Muscle of back (tissue), 11 donors: ENCODE results near the gene PLXNC1. TPM values are rescaled to one million over a fixed set of nuclear protein-coding genes. Genes with fewer than 3 reads are reported as not detected.

Experiments
- DNase-seq, 3 donors: peaks; one replicate each; pipeline versions ENCODE4 v3.0.0 to v3.0.0-alpha.2; 2013
- polyA plus RNA-seq, 10 donors: library from polyadenylated mRNA; unstranded; fragments of 120-200 nt; gene quantifications; one replicate each; pipeline ENCODE4 v1.2.1, GENCODE V29; 2013; ENCODE audit not compliant: insufficient read length in 10 of 10

The PLXNC1 gene
- polyA plus RNA-seq, 10 donors: 18.4 to 33.7 (median 22.7) TPM

DNA sequence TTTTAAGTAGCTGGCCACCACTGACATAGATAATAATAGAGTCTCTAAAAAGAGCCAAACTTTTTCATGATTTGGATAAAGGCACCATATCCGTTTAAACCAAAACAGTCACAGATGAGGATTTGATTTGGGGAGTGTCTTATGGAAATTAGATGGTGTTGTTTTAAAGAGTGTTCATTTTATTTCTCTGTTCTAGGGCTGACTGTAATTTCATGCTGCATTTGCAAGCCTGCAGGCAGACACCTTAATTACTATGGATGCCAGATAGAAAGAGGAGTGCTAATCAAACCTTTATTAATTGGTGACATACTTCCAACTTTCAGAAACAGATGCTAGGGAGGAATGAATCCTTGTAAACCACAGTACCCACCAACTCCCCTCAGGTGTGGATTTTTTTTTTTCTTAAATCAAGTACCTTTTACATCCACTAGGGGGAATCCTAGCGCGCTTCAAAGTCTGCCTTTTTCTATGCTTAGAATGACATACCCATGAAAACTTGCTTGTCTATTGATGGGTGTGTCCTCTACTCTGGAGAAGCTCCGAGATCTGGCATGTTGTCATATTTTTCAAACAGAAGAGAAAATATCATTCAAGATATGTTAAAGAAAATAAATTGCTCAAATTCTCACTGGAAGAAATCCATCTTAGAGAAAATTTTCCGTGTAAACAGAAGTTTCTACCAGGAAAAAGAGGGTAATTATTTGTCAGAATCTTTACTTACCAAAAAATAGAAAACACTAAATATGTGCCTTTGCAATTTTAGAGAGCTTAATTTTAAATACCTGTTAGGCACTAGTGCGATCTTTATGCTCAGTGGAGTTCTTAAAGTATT is 14.2 kb upstream of the PLXNC1 start:
- DNase-seq: peak in 2 of 3 donors; percentile 57 to 70

DNA sequence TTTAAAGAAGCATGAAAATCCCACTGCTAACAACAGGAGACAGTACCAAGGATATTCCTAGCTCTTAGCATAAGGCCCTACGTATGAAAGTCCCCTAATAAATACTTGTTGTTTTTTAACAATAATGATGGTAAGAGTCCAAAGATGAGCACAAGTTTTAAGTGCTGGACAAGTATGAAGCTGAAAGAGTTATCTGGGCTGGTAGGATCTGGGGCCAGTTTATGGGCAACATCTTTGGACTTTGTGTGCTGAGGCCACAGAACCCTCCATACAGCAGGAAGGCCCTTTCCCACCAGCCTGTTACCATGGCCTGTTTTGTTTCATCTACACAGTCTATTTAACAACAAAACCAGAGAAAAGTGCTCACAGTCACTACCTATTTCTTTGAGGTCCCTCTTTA is 12.5 kb upstream of the PLXNC1 start:
- DNase-seq: no peak

DNA sequence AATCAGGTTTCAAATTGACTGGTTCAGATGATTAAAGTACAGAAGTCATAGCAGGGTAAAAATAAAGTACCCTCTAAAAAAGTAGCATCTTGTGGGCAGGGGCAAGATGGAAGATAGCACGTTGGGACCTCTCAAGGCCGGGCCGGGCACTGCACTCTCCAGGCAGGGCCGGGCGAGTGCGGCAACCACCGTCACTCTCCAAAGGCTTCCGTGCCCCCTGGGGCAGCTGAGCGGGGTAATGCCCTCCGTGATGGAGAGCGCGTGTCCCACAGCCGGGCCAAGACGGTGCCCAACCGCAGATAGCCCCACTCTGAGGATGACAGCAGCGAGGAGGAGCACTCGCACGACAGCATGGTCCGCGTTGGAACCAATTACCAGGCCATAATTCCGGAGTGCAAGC is 8.6 kb upstream of the PLXNC1 start:
- DNase-seq: no peak

DNA sequence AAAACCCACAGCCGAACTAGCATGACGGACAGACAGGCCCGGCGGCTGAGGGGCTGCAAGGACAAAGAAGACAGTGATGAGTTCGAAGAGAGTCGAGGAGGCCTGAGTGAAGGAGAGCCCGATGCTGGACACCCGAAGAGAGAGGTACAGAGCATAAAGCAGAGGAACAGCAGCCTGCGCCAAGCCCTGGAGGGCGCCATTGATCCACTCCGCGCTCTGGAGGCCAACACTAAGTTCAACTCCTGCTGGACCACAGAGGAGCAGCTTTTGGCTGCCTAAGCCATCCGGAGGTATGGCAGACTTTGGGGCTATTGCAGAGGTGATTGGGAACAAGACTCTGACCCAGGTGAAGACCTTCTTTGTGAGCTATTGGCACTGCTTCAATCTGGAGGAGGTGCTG is 7.8 kb upstream of the PLXNC1 start:
- peak in 1 of 3 donors; percentile 13 for DNase-seq

DNA sequence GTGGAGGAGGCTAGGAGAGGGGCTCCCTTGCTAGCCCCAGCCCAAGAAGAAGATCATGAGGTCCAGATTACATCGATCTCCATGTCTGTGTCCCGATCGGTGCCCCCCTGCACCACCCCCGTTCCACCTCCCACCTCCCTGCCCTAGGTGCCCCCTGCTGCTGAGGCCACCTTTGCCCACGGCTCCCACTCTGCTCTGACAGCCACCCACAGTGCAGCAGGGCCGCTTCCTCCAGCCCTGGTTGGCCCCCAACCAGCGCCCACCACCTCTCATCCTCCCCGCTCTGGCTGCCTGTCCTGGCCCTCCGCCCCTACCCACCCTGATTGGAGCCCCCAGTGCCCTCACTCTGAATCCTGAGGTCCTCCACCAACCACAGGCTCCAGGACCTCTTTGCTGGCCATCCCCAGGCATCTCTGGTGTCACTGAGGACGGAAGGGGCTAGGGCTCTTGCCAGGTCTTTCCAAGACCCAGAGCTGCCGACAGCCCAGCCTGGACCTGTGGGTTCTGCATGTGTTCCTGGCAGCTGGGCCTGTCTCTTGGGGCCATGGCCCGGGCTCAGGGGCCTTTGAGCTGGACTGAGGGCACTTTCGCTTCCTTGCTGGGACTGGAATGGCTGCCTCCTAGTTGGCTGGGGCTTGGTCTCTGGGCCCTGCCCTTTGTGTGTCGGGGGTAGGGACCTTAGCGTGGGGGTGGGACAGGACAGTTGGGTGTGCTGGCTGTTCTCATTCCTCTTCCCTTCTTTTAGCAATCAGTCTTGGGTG is 7.2 kb upstream of the PLXNC1 start:
- DNase-seq: no peak

DNA sequence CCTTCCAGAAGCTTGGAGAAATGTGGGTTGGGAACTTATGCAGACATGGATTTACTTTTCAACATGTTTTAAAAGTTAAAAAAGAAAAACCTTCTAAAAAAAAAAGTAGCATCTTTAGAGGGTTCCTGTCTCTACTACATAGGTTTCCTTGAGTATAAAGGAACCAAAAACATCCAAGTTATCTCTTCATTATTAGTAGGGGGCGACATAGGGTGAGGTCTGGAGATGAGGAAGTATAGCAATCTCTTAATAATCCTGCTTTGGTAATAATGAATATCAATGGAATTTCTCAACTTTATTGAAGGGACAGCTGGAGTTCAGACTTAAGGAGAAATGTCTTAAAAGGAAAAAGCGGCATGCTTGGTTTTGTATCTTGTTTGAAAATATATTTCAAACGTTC is 6.5 kb upstream of the PLXNC1 start:
- no peak for DNase-seq

DNA sequence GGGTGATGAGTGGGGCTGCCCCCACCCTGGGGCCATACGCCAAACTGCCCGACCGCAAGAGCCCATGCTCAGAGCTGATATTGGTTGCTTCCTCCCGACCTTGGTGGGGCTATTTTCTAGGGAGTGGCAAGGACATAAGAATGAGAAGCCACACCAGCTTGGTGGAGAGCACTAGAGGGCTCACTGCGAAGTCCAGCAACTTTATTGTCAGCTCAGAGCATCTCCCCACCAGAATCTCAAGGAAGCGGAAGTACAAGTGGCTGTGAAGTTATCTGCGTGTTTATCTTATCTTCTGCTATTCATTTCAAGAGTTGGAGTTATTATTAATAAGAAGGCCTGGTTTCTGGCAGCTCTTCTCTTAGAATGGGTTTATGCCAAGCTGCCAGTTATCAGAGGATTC is 4.9 kb upstream of the PLXNC1 start:
- DNase-seq: no peak

DNA sequence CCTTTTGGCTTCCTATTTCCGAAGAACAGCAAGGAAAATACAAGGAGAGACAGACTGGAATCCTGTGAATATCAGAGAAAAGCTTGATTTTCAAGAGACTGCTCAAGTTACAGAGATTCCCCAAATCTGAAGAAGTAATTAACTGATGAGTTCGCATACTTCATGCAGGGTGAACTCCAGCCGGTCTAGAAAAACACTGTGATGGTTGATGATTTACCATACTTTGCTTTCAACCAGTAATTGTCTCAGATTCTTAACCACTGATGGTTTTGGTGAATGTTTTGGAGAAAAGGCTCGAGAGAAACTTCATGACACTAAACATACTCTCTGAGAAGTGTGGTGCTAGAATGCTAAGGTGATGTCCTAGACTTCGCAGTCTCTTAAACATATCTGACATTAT is 4.4 kb upstream of the PLXNC1 start:
- DNase-seq: no peak

DNA sequence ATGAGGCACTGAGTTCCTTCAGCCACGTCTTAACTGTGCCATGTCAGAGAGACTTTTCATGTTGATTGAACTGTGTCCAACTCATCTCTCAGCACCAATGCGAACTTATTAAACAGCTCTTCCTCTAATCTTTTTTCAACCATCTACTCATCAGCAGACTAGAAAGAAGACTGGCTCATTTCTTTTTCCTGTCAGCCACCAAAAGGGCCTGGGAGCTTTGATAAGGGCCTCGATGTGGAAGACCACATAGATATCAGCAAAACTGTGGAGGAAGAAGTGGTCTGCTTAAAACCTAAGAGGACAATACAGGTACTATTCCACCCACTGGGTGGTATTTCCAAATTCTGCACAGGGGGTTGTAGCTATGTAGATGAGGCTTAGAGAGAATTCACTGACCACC is 3.6 kb upstream of the PLXNC1 start:
- no peak for DNase-seq

DNA sequence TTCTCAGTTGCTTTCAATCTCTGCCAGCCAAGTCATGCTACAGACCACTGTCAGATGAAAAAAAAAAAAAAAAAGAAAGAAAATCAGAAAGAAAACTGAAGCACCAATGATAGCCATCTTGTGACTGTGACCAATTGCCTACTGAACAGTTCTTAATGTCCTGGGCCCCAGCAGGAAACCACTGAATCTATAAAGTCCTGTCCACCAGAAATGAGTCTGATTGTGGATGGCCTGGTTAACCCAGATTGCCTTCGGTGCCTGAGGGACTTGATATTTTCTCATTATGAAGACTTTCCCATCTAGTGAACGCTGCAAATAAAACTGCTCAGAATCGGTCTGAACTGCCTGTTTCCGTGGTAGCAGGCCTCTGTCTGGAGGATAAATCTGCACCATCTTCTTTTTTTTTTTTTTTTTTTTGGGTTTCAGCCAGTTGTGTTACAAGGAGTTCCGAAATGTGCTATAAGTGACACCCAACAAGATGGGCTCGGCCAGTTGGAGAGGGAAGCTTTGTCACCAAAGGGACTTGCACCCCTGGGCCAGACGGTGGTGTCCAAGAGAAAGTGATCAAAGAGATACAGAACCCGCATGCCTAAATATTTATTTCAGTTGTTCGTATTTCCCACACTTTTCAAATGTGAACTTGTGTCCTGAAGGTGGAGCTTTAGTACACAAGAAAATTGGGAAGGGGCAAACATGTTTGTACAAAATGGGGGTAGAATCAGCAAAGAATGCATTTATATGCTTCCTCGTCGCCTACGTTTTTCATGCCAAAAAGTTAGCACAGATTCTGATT is 3.0 kb upstream of the PLXNC1 start:
- DNase-seq: peak; percentile 60 to 86 (median 64)

DNA sequence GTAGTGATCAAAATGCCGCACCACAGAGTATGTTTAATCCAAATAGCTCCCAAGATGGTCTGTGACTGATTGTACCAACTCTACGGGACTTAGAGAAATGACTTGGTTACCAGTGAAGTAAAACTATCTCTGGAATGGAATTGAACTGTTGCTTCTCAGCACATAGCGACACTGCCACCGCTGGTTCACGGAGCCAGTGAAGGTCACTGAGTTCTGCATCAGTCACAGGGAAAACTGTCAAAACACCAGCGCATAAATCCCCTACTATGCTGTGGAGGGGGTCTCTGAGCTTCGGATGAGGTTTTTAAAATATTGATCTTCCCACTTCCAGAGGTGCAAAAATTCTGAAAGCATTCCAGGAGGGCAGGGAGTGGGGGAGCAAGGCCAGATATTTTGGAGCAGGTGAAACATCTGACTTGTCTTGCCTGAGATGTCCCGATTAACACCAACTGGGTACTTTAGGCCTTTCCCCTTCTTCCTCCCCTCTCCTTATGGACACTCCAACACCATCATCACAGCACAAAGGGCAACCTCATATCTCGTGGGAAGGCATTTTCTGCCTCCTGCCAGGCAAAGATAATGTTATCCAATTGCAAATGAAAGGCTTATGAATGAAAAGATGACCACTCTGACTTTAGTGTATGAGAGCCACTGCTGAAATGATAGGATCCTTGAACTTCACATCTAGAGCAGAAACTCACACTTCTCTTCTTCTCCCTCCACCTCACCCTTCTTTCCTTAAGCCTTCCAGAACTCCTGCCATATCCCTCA is 2.0 kb upstream of the PLXNC1 start:
- peak in 1 of 3 donors; percentile 48 for DNase-seq

DNA sequence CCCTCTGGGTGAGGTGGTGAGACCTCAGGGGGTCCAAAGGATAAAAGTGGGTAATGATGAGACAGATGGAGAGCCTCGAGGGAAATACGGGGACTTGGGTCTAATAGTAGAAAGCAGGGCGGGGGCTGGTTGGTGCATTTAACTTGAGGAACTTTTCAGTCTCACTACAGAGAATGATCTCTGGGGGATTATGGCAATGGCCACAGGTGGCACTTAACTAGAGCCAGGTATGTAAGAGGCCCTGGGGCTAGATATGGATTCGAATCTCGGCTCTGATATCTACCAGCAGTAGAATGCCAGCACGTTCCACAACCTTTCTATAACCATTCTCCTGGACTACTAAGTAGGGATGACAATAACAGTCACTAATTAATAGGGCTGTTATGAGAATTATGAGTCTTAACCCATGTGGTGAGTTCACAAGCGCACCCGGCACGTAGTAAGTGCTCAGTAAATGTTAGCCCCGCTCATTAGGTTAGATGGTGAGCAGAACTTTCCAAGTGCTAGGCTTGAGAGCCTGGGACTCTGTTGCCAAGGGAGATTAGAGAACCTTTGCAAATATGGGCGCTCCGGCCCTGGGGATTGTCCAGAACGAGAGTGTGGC is 888 bp upstream of the PLXNC1 start:
- no peak for DNase-seq

DNA sequence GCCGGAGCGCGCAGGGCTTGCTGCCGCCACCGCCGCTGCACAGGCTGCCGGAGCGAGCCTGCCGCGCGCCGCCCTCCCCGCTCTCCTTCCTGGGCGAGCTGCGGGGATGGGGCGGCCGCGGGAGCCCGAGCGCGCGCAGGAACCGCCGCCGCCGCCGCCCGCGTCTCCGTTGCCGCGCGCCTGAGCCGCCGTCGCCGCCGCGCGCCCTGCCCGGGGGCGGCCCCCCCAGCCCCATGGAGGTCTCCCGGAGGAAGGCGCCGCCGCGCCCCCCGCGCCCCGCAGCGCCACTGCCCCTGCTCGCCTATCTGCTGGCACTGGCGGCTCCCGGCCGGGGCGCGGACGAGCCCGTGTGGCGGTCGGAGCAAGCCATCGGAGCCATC is 352 bp downstream of the PLXNC1 start:
- DNase-seq: no peak

DNA sequence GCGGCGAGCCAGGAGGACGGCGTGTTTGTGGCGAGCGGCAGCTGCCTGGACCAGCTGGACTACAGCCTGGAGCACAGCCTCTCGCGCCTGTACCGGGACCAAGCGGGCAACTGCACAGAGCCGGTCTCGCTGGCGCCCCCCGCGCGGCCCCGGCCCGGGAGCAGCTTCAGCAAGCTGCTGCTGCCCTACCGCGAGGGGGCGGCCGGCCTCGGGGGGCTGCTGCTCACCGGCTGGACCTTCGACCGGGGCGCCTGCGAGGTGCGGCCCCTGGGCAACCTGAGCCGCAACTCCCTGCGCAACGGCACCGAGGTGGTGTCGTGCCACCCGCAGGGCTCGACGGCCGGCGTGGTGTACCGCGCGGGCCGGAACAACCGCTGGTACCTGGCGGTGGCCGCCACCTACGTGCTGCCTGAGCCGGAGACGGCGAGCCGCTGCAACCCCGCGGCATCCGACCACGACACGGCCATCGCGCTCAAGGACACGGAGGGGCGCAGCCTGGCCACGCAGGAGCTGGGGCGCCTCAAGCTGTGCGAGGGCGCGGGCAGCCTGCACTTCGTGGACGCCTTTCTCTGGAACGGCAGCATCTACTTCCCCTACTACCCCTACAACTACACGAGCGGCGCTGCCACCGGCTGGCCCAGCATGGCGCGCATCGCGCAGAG is 873 bp downstream of the PLXNC1 start:
- DNase-seq: peak in 2 of 3 donors; percentile 40 to 84

DNA sequence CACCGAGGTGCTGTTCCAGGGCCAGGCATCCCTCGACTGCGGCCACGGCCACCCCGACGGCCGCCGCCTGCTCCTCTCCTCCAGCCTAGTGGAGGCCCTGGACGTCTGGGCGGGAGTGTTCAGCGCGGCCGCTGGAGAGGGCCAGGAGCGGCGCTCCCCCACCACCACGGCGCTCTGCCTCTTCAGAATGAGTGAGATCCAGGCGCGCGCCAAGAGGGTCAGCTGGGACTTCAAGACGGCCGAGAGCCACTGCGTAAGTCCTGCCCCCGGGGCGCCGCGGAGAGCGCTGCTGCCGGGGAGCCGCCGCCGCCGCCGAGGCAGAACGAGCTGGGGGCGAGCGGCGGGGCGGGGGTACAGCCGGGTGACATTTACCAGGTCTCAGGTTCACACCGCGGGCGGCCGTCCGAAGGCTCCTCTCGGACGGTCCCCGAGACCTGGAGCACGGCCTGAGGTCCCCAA is 1.4 kb downstream of the PLXNC1 start:
- DNase-seq: peak in 2 of 3 donors; percentile 70 to 90

DNA sequence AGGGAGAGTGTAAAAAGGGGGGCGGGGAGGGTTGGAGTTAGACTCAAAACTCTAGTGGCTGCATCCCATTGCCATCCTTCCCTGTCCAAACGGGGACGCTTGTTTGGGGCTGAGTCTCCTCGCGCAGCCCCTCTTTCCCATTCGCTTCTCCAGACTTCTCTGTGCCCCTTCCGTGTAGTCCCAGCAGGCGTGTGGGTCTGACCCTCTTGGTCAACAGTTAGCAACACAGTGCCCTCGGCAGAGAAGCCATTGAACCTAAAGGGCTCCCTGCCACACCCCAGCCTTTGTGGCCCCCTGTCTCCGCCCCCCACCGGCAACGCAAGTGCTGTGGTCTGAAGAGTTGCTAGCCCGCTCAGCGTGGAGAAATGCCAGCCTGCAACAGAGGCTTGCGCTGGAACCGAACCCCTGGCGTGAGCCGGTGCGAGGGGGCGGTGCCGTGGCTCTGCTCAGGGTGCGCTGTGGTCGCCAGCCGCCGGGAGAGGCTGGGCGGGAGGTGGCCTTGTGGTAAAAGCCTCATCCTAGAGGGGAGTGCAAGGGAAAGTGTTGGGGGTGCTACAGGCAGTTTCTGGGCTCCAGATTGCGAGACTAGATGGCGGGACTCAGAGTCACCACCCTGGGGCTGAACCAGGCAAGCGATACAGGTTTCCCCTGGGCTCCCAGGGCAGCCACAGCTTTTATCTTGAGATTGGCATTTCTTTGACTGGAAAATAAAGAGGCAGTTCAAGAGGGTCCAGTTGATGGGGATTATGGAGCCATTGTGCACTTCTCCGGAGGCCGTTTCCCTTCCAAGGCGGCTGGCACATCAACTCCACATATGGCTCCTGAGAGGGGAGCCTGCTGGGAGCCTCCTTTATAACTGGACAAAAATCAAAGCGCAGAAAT is 2.1 kb downstream of the PLXNC1 start:
- DNase-seq: peak in 2 of 3 donors; percentile 20 to 77

DNA sequence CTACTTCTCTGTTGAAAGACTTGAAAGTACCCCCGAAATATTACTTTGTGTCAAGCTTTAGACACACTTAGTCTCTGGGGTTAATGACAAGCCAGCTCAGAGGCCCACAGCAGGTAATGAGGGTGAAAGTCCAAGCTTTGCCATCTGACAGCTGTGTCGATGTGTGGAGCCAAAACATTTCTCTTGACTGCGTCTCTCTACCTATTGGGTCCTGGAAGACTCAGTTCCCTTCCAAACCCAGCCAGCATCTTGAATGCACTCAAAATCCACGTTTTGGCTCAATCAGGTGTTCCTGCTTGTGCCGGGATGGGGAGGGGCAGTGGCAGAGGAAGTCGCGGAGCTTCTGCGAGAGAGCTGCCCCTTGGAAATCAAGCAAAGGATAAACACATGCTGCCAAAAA is 3.2 kb downstream of the PLXNC1 start:
- peak in 1 of 3 donors; percentile 45 for DNase-seq

DNA sequence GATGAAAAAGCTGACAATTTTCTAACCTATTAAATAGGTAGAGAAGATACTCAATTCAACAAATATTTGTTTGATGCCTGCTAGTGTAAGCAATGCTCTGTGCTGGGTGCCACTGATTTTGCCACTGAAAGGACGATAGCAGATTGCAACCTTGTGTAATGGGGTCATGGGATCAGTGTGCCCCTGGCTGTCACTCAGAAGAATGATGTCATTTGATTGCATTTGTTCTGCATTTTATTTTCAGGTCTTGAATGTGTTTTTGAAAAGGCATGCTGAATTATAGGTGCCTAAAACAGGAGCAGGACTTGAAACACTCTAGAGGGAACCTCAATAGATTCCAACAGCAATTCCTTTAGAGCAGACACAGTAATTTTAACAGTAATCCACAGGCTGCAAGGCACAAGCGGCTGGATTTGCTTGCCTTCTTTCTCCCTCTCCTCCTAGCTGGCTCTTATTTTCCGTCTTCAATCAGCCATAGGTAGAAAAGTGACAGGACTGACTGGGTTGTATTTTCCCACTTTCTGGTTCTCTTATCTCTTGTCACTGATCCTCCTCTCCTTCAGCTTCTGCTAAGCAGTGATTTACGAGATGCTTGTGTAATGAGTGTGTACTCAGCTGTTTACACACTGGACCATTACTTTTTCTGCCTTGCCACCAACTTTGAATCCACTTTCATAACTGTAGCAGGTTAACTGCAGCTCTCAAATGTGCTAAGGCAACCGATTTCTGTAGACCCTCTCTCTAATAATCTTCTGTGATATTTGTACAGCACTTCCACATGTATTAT is 4.1 kb downstream of the PLXNC1 start:
- no peak for DNase-seq

DNA sequence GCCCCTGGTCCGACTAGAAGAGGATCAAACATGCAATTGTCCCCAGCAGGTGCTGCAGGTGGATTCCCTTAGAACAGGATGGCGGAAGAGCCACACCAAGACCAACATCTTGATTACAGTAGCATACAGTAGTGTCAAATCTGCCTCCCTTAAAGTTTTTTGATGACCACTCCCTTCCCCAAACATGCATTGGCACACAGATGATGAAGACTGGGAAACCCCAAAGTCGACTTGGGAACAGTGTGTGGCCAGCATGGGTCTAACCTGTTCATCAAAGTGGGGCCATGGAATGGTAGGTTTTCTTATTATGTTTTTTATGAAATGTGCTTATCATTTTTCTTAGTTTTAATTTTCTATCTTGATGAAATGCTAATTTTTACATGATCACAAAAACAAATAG is 8.8 kb downstream of the PLXNC1 start:
- no peak for DNase-seq
